LNCAP (cell line): ENCODE measurements around the gene HIGD1A.

Source experiments
- CTCF ChIP-seq: fragments of 450-650 bp; IDR thresholded peaks from 2 replicates; pipeline ENCODE4 v1.5.1; 2017; ENCODE audit warnings: mild to moderate bottlenecking

HIGD1A gene

GRCh38 chr3:42801784-42802183, 2.5 kb downstream of the HIGD1A start:
- TF ChIP-seq CTCF: no peak

- no peak for TF ChIP-seq CTCF
Observed at GRCh38 chr3:42801048-42801620, 3.2 kb downstream of the HIGD1A start.

GRCh38 chr3:42800251-42800650, 4.0 kb downstream of the HIGD1A start:
- no peak for TF ChIP-seq CTCF

GRCh38 chr3:42799376-42799775, 4.9 kb downstream of the HIGD1A start:
- no peak for TF ChIP-seq CTCF

GRCh38 chr3:42796332-42796885, 7.9 kb downstream of the HIGD1A start:
- no peak for TF ChIP-seq CTCF

- no peak for TF ChIP-seq CTCF
Observed at GRCh38 chr3:42795621-42796181, 8.6 kb downstream of the HIGD1A start.

GRCh38 chr3:42790714-42791229, 13.5 kb downstream of the HIGD1A start:
- TF ChIP-seq CTCF: no peak
